H1 (cell line): ENCODE measurements around the gene DDX49.

ENCODE experiments used
- BACH1 ChIP-seq: IDR thresholded peaks from 2 replicates; pipeline ENCODE4 v1.6.1; 2012; ENCODE audit warnings: low read length, improper control_type of control experiment
- CTCF ChIP-seq, 3 experiments: IDR thresholded peaks; 1 replicate in 2 of 3; 2 replicates in 1 of 3; pipeline versions ENCODE4 v1.5.1 to v1.6.1; 2011; ENCODE audit warnings: low read length in 3 of 3, mild to moderate bottlenecking in 3 of 3, inconsistent platforms in 2 of 3, low read depth in 1 of 3, moderate library complexity in 1 of 3; ENCODE audit not compliant: insufficient read depth in 1 of 3; ENCODE audit errors: control extremely low read depth in 1 of 3
- EZH2 ChIP-seq: fragments of 200-600 bp; sonication (generic); IDR thresholded peaks from 2 replicates; pipeline ENCODE4 v1.7.1; 2012; ENCODE audit warnings: low read depth, mild to moderate bottlenecking, moderate library complexity, low read length, inconsistent platforms; ENCODE audit not compliant: severe bottlenecking

GRCh38 chr19:18870531-18871172 lies 48.9 kb upstream of the DDX49 start:
- TF ChIP-seq EZH2 (no peak), BACH1 (no peak), CTCF (IDR thresholded peaks at IDR 0.05; ENCODE audit: control extremely low read depth in 1 of 3, insufficient read depth in 1 of 3, low read depth in 1 of 3, low read length in 3 of 3) (no peak)
